Ecto neural progenitor cell (in vitro differentiated cells): ENCODE data around the gene RNF208.

Experiments
- DNase-seq: peaks from one replicate; pipeline ENCODE4 v3.0.0-alpha.2; 2018; ENCODE audit warnings: low spot score

Gene RNF208

DNA sequence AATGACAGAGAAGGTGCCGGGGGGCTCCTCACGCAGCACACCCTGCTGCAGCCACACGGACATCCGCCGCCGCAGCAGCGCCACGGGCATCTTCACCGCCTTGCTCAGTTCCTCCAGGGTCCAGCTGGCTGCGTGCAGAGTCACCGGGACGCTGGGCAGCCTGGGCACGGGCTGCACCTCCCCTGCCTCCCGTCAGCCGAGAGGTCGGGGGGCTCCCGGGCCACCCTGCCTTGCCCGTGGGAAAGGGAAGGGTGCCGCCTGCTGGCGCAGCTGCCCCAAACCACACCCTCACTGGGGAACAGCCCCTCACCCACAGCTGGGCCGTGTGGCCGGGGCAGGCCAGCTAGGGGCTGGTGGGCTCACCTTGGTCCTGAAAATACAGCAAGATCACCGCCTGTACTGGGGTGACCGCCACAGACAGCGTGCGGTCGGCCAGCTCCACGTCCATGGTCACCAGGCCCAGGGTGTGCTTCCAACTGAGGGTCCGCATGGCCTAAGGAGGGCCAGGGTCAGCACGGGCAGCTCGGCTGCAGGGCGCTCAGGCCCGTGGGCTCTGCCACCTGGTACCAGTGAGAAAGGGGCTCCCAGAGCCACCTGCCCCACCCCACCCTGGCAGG lies 46.6 kb downstream of the RNF208 start:
- no peak for DNase-seq

DNA sequence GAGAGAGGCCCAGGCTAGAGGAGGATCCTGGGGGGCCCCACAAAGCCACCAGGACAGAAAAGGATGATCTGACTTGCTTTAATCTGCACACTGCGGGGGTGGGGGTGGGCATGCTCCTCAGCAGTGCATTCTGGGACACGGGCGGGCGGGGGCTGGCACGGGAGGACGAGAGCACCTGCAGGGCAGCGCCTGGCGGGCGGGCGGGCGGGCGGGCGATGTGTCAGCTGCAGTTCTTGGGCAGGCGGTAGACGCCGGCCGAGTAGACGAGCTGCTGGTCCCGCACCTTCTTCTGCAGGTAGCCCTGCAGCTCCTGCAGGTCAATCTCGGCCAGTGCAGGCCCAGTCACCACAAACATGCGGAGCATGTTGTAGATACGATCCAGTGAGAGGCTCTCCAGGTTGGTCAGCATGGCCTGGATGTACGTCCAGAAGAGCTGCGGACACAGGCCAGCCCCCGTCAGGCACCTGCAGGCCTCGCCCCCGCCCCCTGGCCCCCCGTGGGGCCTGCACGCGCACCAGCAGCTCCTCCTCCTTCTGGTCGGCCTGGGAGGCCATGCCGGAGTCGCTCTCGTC lies 47.2 kb downstream of the RNF208 start:
- no peak for DNase-seq

DNA sequence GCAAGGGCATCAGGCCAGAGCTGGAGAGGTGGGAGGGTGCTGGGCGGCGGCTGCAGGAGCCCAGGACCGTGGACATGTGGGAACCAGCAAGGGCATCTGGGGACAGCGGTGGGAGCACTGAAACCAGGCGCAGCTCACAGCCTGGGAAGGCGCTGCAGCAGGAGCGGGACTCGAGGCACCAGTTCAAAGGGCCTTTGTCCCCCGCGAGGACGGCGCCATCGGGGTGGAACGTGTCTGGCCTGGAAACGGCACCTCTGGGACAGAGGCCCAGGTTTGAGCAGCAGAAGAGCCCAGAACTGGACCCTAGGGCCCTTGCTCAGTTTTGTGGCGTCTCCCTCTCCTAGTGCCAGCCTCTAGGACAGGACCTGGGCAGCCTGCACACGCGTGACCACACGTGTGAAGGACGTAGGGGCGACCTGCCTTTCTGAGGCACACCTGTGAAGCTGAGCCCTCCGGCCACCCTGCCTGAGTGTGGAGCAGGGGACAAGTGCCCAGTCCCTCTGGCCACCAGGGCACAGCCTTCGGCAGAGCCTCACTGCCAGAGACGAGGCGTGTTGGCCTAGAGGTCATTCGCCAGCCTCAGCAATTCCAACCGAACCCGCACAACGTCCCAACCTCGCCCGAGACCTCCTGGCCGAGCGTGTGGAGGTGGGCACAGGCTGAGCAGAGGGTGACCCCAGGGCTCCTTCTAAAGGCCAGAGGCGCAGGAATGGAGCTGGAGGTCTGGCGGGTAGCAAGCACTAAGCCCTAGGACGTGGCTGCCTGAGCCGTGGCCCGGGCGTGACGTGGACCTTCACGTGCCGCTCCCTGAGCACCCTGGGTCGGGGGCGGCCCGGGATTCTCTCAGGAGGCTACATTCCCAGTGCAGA lies 48.0 kb downstream of the RNF208 start:
- DNase-seq, result no peak

DNA sequence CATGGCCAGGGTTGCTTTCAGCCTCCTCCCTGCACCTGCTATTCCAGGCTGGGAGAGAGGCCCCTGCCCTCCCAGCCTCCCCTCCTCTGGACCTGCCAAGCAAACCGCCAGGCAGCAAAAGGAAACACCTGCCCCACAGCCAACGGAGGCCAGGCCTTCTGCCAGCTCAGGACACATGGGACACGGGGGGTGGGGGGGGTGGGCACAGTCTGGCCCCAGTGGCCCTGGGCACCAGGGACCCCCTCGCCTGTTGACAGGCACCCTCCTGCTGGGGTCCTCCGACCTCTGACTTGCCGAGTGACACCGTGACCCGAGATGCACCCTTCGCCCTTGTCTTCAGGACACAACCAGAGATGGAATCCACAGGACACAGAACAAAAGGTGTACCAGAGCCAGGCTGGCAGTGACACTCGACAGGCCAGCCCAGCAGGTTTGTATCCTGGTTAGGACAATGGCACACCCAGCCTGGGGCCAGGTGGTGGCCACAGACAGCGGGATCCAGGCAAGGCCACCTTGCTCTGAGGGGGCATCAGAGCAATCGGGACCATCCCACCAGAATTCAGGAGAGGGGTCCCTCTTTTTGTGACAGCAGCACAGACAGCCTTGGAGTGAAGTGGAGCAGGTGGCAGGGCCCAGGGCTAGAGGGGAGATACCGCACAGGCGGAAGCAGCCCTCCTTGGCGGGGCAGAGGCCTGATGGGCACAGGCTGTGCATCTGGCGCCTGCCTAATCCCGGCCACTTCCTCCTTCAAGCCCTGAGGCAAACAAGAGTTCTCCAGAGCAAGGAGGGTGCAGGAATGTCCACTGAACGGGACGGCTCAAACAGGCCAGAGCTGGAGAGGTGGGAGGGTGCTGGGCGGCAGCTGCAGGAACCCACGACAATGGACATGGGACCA lies 48.9 kb downstream of the RNF208 start:
- no peak for DNase-seq

DNA sequence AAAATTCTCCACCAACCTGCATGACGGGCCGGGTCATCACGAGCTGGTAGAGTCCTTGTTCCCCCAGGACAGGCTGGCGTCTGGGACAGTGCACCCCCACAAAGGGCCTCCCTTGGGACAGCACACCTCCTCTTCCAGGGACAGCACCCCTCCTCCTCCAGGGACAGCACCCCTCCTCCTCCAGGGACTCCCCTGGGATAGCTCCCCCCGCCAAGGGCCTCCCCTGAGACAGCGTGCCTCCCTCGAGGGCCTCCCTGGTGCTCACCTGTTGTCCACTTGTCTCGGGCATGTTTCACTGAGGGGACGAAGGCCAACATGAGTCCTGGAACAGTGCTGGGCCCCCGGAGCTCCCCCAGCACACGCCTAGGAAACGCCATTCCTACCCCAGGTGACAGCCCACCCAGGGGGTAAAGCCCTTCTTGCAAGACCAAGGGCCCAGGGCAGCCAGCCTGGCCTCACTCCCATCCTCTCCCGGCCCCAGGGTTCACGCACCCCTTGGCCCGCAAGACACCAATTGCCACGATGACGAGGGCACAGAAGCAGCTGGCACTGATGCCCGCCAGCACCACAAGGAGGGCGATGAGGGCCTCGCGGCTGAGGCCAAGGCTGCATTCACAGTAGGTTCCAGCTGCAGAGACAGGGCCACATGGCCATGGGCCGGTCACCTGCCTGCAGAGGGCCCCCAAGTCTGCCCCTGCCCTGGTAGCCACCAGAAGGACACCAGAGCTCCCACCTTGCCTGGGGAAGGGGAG lies 50.7 kb downstream of the RNF208 start:
- no peak for DNase-seq

DNA sequence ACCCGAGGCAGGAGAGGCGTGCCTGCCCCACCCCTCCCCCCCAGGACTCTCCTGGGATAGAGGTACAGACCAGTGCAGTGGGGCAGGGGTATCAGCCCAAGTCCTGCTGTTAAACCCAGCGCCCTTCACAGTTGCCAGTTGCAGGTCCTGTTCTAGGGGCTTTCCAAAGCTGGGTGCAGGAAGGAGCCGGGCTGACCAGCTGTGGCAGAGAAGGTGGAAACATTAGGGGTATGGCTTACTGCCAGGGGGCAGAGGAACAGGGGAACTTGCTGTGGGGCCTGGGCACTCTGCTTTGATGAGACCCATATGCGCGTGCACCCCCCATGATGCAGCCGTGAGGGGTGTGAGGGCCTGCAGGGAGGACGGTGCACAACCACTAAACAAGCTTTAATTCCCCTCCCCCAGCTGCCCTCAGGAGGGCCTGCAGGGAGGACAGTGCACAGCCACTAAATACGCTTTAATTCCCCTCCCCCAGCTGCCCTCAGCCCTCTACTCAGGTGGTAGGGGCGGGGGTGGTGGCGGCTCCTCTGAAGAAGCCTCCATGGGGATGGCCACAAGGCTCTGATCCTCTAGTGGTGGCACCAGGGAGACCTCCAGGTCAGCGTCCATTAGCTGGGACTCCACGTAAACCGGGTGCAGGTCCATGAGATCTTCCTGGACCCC lies 51.4 kb downstream of the RNF208 start:
- no peak for DNase-seq
